HEK293 (cell line): Measurements from ENCODE around the gene LTO1.

Experiments used
- CTCF ChIA-PET: fragments of 350-600 bp; formaldehyde crosslinking; extraction: SDS; loops from one replicate; lab custom pipeline; 2021; ENCODE audit warnings: antibody characterized with exemption; lab: Yijun Ruan, JAX
- POLR2A ChIA-PET: fragments of 300-600 bp; formaldehyde crosslinking; extraction: SDS; loops from one replicate; lab custom pipeline; 2020; ENCODE audit warnings: antibody characterized with exemption, inconsistent platforms; lab: Yijun Ruan, JAX
- H3K27ac ChIP-seq: fragments of 200-500 bp; sonication (Bioruptor generic); 2 replicates; pipeline ENCODE4 v1.5.1; 2014; ENCODE audit warnings: low read depth, low read length, control low read depth, inconsistent platforms; ENCODE audit errors: extremely low read depth
- H3K36me3 ChIP-seq, 2 experiments: fragments of 200-500 bp in 1 of 2; sonication (Bioruptor generic) in 1 of 2; 1 replicate in 1 of 2; 2 replicates in 1 of 2; pipeline ENCODE4 v1.5.1; 2014 to 2017; ENCODE audit warnings: inconsistent platforms in 2 of 2, low read length in 2 of 2; ENCODE audit not compliant: control insufficient read depth in 2 of 2, insufficient read depth in 1 of 2
- H3K4me1 ChIP-seq: fragments of 200-500 bp; sonication (Bioruptor generic); 2 replicates; pipeline ENCODE4 v1.5.1; 2014; ENCODE audit warnings: mild to moderate bottlenecking, low read length, inconsistent platforms; ENCODE audit not compliant: control insufficient read depth, insufficient read depth
- H3K4me3 ChIP-seq: 2 replicates; pipeline ENCODE4 v1.5.1; 2011; ENCODE audit warnings: low read depth, mild to moderate bottlenecking, control low read depth, low read length, moderate library complexity
- H3K9me3 ChIP-seq: fragments of 200-500 bp; sonication (Bioruptor generic); 2 replicates; pipeline ENCODE4 v1.5.1; 2014; ENCODE audit warnings: low read depth, low read length, inconsistent platforms; ENCODE audit not compliant: control insufficient read depth, insufficient read depth
- PRDM1 ChIP-seq: fragments of 450-650 bp; formaldehyde crosslinking; IDR thresholded peaks from 2 replicates; pipeline ENCODE4; 2016; ENCODE audit warnings: missing biosample characterization, missing genetic modification characterization
- SETDB1 ChIP-seq: IDR thresholded peaks from one replicate; pipeline ENCODE4 v1.6.1; 2017; ENCODE audit warnings: mild to moderate bottlenecking, low read length, moderate library complexity, mixed read lengths; ENCODE audit not compliant: insufficient read length
- SP2 ChIP-seq: fragments of 450-650 bp; formaldehyde crosslinking; IDR thresholded peaks from 2 replicates; pipeline ENCODE4 v1.5.1; 2016; ENCODE audit warnings: missing biosample characterization, missing genetic modification characterization
- ZBTB48 ChIP-seq: fragments of 450-650 bp; formaldehyde crosslinking; IDR thresholded peaks from 2 replicates; pipeline ENCODE4 v1.5.1; 2016; ENCODE audit warnings: missing biosample characterization, missing genetic modification characterization
- ZNF19 ChIP-seq: fragments of 450-650 bp; formaldehyde crosslinking; IDR thresholded peaks from 2 replicates; pipeline ENCODE4; 2016; ENCODE audit warnings: missing biosample characterization, missing genetic modification characterization, low read depth
- ZNF239 ChIP-seq: fragments of 450-650 bp; formaldehyde crosslinking; IDR thresholded peaks from 2 replicates; pipeline ENCODE4 v1.5.1; 2016; ENCODE audit warnings: missing biosample characterization, missing genetic modification characterization
- ZNF292 ChIP-seq: fragments of 450-650 bp; formaldehyde crosslinking; IDR thresholded peaks from 2 replicates; pipeline ENCODE4 v1.5.1; 2016; ENCODE audit warnings: low read depth, missing biosample characterization, missing genetic modification characterization, borderline replicate concordance
- ZNF311 ChIP-seq: fragments of 450-650 bp; formaldehyde crosslinking; IDR thresholded peaks from 2 replicates; pipeline ENCODE4 v1.5.1; 2017; ENCODE audit warnings: missing biosample characterization, missing genetic modification characterization, borderline replicate concordance
- ZNF501 ChIP-seq: fragments of 450-650 bp; formaldehyde crosslinking; IDR thresholded peaks from 2 replicates; pipeline ENCODE4 v1.5.1; 2016; ENCODE audit warnings: missing biosample characterization, missing genetic modification characterization
- ZNF629 ChIP-seq: fragments of 450-650 bp; formaldehyde crosslinking; IDR thresholded peaks from 2 replicates; pipeline ENCODE4 v1.5.1; 2017; ENCODE audit warnings: missing biosample characterization, missing genetic modification characterization
- ZNF707 ChIP-seq: fragments of 450-650 bp; formaldehyde crosslinking; IDR thresholded peaks from 2 replicates; pipeline ENCODE4 v1.5.1; 2016; ENCODE audit warnings: missing biosample characterization, missing genetic modification characterization
- ZNF76 ChIP-seq: fragments of 450-650 bp; formaldehyde crosslinking; IDR thresholded peaks from 2 replicates; pipeline ENCODE4; 2016; ENCODE audit warnings: low read depth, missing biosample characterization, missing genetic modification characterization, borderline replicate concordance
- ZSCAN16 ChIP-seq: fragments of 450-650 bp; formaldehyde crosslinking; IDR thresholded peaks from 2 replicates; pipeline ENCODE4 v1.5.1; 2016; ENCODE audit warnings: missing biosample characterization, missing genetic modification characterization
- TF ChIP-seq, protein P1 (sequence below): fragments of 450-650 bp; formaldehyde crosslinking; IDR thresholded peaks from 2 replicates; pipeline ENCODE4 v1.5.1; 2017; ENCODE audit warnings: missing biosample characterization, missing genetic modification characterization
- TF ChIP-seq, protein P2 (sequence below): fragments of 450-650 bp; formaldehyde crosslinking; IDR thresholded peaks from 2 replicates; pipeline ENCODE4 v1.5.1; 2016; ENCODE audit warnings: missing biosample characterization, missing genetic modification characterization, borderline replicate concordance
- TF ChIP-seq, protein P3 (sequence below): fragments of 450-650 bp; formaldehyde crosslinking; IDR thresholded peaks from 2 replicates; pipeline ENCODE4 v1.5.1; 2016; ENCODE audit warnings: missing biosample characterization, missing genetic modification characterization

The LTO1 gene

DNA sequence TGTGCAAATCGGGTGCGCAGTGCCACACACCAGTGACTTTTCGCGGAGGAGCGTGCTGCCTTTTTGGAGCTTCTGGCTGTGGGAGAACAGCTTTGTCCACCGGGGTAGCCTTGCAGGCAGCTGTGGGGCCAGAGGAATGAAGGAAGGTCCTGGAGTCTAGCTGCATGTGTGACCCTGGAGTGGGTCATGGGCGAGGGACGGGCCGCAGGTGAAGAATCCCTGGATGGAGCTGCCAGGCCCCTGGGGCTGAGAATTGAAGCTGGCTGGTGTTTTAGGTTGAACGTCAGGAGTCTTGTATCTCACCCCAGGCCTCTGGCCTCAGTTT, 25.6 kb downstream of the LTO1 start:
- Histone ChIP-seq H3K4me1 (no peaks in the 10 kb centered on the region), H3K27ac (no peak overlapping the region), H3K36me3 (peaks cover 5 to 85% of the 10 kb centered on the region in 2 experiments; a peak in 1 of 3 replicates), H3K4me3 (no peak overlapping the region), H3K9me3 (no peaks in the 10 kb centered on the region)
- no peak for TF ChIP-seq SP2 (tag by site-specific recombination)
- TF ChIP-seq ZNF707 (tag by site-specific recombination), result no peak
- TF ChIP-seq ZNF311 (tag by site-specific recombination), result no peak
- TF ChIP-seq, protein P1, sequence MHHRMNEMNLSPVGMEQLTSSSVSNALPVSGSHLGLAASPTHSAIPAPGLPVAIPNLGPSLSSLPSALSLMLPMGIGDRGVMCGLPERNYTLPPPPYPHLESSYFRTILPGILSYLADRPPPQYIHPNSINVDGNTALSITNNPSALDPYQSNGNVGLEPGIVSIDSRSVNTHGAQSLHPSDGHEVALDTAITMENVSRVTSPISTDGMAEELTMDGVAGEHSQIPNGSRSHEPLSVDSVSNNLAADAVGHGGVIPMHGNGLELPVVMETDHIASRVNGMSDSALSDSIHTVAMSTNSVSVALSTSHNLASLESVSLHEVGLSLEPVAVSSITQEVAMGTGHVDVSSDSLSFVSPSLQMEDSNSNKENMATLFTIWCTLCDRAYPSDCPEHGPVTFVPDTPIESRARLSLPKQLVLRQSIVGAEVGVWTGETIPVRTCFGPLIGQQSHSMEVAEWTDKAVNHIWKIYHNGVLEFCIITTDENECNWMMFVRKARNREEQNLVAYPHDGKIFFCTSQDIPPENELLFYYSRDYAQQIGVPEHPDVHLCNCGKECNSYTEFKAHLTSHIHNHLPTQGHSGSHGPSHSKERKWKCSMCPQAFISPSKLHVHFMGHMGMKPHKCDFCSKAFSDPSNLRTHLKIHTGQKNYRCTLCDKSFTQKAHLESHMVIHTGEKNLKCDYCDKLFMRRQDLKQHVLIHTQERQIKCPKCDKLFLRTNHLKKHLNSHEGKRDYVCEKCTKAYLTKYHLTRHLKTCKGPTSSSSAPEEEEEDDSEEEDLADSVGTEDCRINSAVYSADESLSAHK, result no peak
- TF ChIP-seq PRDM1 (tag by site-specific recombination), result no peak
- TF ChIP-seq, protein P2, sequence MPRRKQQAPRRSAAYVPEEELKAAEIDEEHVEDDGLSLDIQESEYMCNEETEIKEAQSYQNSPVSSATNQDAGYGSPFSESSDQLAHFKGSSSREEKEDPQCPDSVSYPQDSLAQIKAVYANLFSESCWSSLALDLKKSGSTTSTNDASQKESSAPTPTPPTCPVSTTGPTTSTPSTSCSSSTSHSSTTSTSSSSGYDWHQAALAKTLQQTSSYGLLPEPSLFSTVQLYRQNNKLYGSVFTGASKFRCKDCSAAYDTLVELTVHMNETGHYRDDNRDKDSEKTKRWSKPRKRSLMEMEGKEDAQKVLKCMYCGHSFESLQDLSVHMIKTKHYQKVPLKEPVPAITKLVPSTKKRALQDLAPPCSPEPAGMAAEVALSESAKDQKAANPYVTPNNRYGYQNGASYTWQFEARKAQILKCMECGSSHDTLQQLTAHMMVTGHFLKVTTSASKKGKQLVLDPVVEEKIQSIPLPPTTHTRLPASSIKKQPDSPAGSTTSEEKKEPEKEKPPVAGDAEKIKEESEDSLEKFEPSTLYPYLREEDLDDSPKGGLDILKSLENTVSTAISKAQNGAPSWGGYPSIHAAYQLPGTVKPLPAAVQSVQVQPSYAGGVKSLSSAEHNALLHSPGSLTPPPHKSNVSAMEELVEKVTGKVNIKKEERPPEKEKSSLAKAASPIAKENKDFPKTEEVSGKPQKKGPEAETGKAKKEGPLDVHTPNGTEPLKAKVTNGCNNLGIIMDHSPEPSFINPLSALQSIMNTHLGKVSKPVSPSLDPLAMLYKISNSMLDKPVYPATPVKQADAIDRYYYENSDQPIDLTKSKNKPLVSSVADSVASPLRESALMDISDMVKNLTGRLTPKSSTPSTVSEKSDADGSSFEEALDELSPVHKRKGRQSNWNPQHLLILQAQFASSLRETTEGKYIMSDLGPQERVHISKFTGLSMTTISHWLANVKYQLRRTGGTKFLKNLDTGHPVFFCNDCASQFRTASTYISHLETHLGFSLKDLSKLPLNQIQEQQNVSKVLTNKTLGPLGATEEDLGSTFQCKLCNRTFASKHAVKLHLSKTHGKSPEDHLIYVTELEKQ (tag by site-specific recombination), result no peak
- TF ChIP-seq ZBTB48, result no peak
- no peak for TF ChIP-seq ZNF629 (tag by site-specific recombination)
- no peak for TF ChIP-seq ZSCAN16 (tag by site-specific recombination)
- no peak for TF ChIP-seq SETDB1
- POLR2A ChIA-PET, result no interaction called here
- CTCF ChIA-PET, result interaction anchor here (0.6 to 0.8 kb wide), 2 partner anchors 17 to 702 kb away, joined by 3 read pairs; no protein-coding TSS in a partner anchor

DNA sequence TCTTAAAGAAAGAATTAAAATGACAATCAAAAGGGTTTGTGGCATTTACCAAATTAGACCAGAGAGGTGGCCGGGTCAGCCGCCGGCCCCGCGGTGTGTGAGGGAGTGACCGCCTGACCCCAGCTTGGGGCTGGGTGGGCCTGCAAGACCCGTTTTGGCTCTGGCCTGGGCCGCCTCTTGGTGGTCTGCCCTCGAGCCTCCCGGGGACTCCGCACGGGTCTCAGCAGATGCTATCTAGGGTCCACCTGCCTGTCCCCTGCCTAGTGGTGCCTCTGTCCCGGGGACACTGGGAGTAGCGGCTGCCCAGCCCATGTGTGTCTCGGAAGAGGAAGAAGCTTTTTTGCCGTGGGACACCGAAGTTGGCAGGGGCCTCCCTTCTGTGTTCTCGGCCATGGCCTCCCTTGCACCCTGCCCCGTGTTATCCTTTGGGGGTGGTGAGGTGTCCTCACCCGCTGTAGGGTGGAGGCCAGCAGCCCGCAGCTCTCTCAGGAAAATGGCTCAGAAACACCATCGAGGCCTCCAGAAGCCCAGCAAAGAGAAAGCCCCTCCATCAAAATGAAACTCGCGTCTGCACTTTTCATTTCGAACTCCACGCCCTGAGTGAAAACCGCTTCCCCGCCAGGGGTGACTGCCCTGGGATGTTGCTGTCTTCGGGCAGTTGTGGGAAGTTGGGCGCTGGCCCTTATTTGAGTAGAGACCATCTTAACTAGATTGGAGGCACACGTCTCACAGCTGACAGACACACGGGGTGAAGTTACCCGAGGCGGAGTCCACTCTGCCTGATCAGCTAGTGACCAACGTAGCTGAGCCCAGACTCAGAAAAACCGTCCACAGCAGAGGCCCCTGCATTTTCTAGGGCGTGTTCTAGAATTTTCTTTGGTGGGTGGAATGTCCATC, 26.2 kb downstream of the LTO1 start:
- ChIA-PET CTCF (interaction anchor here (0.8 kb wide), 1 partner anchor 18 kb away, joined by 3 read pairs; no protein-coding TSS in a partner anchor), POLR2A (interaction anchor here (0.6 kb wide), 1 partner anchor 1613 kb away, joined by 3 read pairs; no protein-coding TSS in a partner anchor)
- Histone ChIP-seq H3K27ac (no peak overlapping the region), H3K4me3 (no peak overlapping the region), H3K4me1 (no peaks in the 10 kb centered on the region), H3K36me3 (peaks cover 5 to 91% of the 10 kb centered on the region in 2 experiments; a peak in 1 of 3 replicates), H3K9me3 (no peaks in the 10 kb centered on the region)
- TF ChIP-seq ZNF239 (tag by site-specific recombination), result no peak
- TF ChIP-seq ZNF501 (tag by site-specific recombination), result no peak
- TF ChIP-seq, protein P3, sequence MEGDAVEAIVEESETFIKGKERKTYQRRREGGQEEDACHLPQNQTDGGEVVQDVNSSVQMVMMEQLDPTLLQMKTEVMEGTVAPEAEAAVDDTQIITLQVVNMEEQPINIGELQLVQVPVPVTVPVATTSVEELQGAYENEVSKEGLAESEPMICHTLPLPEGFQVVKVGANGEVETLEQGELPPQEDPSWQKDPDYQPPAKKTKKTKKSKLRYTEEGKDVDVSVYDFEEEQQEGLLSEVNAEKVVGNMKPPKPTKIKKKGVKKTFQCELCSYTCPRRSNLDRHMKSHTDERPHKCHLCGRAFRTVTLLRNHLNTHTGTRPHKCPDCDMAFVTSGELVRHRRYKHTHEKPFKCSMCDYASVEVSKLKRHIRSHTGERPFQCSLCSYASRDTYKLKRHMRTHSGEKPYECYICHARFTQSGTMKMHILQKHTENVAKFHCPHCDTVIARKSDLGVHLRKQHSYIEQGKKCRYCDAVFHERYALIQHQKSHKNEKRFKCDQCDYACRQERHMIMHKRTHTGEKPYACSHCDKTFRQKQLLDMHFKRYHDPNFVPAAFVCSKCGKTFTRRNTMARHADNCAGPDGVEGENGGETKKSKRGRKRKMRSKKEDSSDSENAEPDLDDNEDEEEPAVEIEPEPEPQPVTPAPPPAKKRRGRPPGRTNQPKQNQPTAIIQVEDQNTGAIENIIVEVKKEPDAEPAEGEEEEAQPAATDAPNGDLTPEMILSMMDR (tag by site-specific recombination), result no peak
- TF ChIP-seq ZNF19 (tag by site-specific recombination), result no peak
- no peak for TF ChIP-seq ZNF76 (tag by site-specific recombination)
- no peak for TF ChIP-seq ZNF292 (tag by site-specific recombination)
- no peak for TF ChIP-seq SETDB1
